ENCODE measurements around the gene ACD. TPM values are rescaled to one million over a fixed set of nuclear protein-coding genes. Genes with fewer than 3 reads are reported as not detected.

Gene ACD
- total and polyA plus RNA-seq, 9 of the 15 experiments (the other 6 are each of a cell fraction or from before 2014, with no cell fraction given), result 4.2 to 47.4 (median 19.2) TPM

Other genes with a start within 250 kb of the ACD start
Only the 7 nearest of the 19 such genes appear.
- gene RIPOR1, start 131.4 kb downstream of the ACD start, total RNA-seq (2014; rRNA removed), result 3.5 and 7.9 TPM in 2 replicates
- 1.2 and 1.4 TPM in 2 replicates for gene RIPOR1, start 131.4 kb downstream of the ACD start, total RNA-seq (2014; rRNA removed; fragmentation: Illumina TruSeq; extraction: Trizol)
- gene RIPOR1, start 131.4 kb downstream of the ACD start, total RNA-seq (2015; rRNA removed; fragmentation: Illumina TruSeq; extraction: Trizol), result 3.0 and 3.1 TPM in 2 replicates
- gene RIPOR1, start 131.4 kb downstream of the ACD start, total RNA-seq (2021), result 25.4 and 31.1 TPM in 2 replicates
- 2.2 and 6.3 TPM in 2 replicates for gene RIPOR1, start 131.4 kb downstream of the ACD start, polyA plus RNA-seq (2011; rRNA removed)
- gene RIPOR1, start 131.4 kb downstream of the ACD start, polyA plus RNA-seq (2014; fragmentation: Illumina TruSeq; extraction: Trizol), result 10.0 and 14.1 TPM in 2 replicates
- under 1 TPM; 0.36 to 0.37 TPM for gene RIPOR1, start 131.4 kb downstream of the ACD start, polyA plus RNA-seq (2014; fragmentation: Nextera tagmentation; extraction: Ambion mirVana)
- 7.2 and 9.2 TPM in 2 replicates for gene RIPOR1, start 131.4 kb downstream of the ACD start, polyA plus RNA-seq (2014; rRNA removed)
- gene CTCF, start 97.7 kb downstream of the ACD start, total RNA-seq (2014; rRNA removed), result 31.3 and 34.6 TPM in 2 replicates
- 36.5 and 37.6 TPM in 2 replicates for gene CTCF, start 97.7 kb downstream of the ACD start, total RNA-seq (2014; rRNA removed; fragmentation: Illumina TruSeq; extraction: Trizol)
- 45.1 and 49.2 TPM in 2 replicates for gene CTCF, start 97.7 kb downstream of the ACD start, total RNA-seq (2015; rRNA removed; fragmentation: Illumina TruSeq; extraction: Trizol)
- 37.5 and 37.9 TPM in 2 replicates for gene CTCF, start 97.7 kb downstream of the ACD start, total RNA-seq (2021)
- 21.0 and 33.9 TPM in 2 replicates for gene CTCF, start 97.7 kb downstream of the ACD start, polyA plus RNA-seq (2011; rRNA removed)
- 41.0 and 47.1 TPM in 2 replicates for gene CTCF, start 97.7 kb downstream of the ACD start, polyA plus RNA-seq (2014; fragmentation: Illumina TruSeq; extraction: Trizol)
- gene CTCF, start 97.7 kb downstream of the ACD start, polyA plus RNA-seq (2014; fragmentation: Nextera tagmentation; extraction: Ambion mirVana), result 10 to 100 TPM in 1 of 2 experiments, 1 to 10 TPM in 1; 7.8 to 11.0 TPM
- gene CTCF, start 97.7 kb downstream of the ACD start, polyA plus RNA-seq (2014; rRNA removed), result 26.4 and 27.5 TPM in 2 replicates
- 0.20 and 1.0 TPM in 2 replicates for gene CARMIL2, start 15.1 kb downstream of the ACD start, total RNA-seq (2014; rRNA removed)
- 0.19 TPM in 1 of 2 replicates, not detected in the other for gene CARMIL2, start 15.1 kb downstream of the ACD start, total RNA-seq (2014; rRNA removed; fragmentation: Illumina TruSeq; extraction: Trizol)
- gene CARMIL2, start 15.1 kb downstream of the ACD start, total RNA-seq (2015; rRNA removed; fragmentation: Illumina TruSeq; extraction: Trizol), result 0.38 and 0.43 TPM in 2 replicates
- gene CARMIL2, start 15.1 kb downstream of the ACD start, total RNA-seq (2021), result 2.1 and 2.9 TPM in 2 replicates
- 0.79 and 0.99 TPM in 2 replicates for gene CARMIL2, start 15.1 kb downstream of the ACD start, polyA plus RNA-seq (2011; rRNA removed)
- 0.39 and 0.57 TPM in 2 replicates for gene CARMIL2, start 15.1 kb downstream of the ACD start, polyA plus RNA-seq (2014; fragmentation: Illumina TruSeq; extraction: Trizol)
- gene CARMIL2, start 15.1 kb downstream of the ACD start, polyA plus RNA-seq (2014; fragmentation: Nextera tagmentation; extraction: Ambion mirVana), result not detected
- gene CARMIL2, start 15.1 kb downstream of the ACD start, polyA plus RNA-seq (2014; rRNA removed), result 0.95 and 1.0 TPM in 2 replicates
- gene PARD6A, start 700 bp upstream of the ACD start, total RNA-seq (2014; rRNA removed), result 1.00 and 1.8 TPM in 2 replicates
- gene PARD6A, start 700 bp upstream of the ACD start, total RNA-seq (2014; rRNA removed; fragmentation: Illumina TruSeq; extraction: Trizol), result 0.26 and 0.44 TPM in 2 replicates
- gene PARD6A, start 700 bp upstream of the ACD start, total RNA-seq (2015; rRNA removed; fragmentation: Illumina TruSeq; extraction: Trizol), result 0.14 and 0.68 TPM in 2 replicates
- gene PARD6A, start 700 bp upstream of the ACD start, total RNA-seq (2021), result 0.85 and 2.0 TPM in 2 replicates
- 0.42 and 0.52 TPM in 2 replicates for gene PARD6A, start 700 bp upstream of the ACD start, polyA plus RNA-seq (2011; rRNA removed)
- gene PARD6A, start 700 bp upstream of the ACD start, polyA plus RNA-seq (2014; fragmentation: Illumina TruSeq; extraction: Trizol), result 0.28 and 0.75 TPM in 2 replicates
- gene PARD6A, start 700 bp upstream of the ACD start, polyA plus RNA-seq (2014; fragmentation: Nextera tagmentation; extraction: Ambion mirVana), result under 1 TPM; 0.04 to 0.13 TPM
- gene PARD6A, start 700 bp upstream of the ACD start, polyA plus RNA-seq (2014; rRNA removed), result 0.46 and 0.81 TPM in 2 replicates
- 26.4 and 26.9 TPM in 2 replicates for gene ENKD1, start 6.5 kb upstream of the ACD start, total RNA-seq (2014; rRNA removed)
- 5.2 and 6.9 TPM in 2 replicates for gene ENKD1, start 6.5 kb upstream of the ACD start, total RNA-seq (2014; rRNA removed; fragmentation: Illumina TruSeq; extraction: Trizol)
- gene ENKD1, start 6.5 kb upstream of the ACD start, total RNA-seq (2015; rRNA removed; fragmentation: Illumina TruSeq; extraction: Trizol), result 10.0 and 10.4 TPM in 2 replicates
- gene ENKD1, start 6.5 kb upstream of the ACD start, total RNA-seq (2021), result 21.2 and 21.4 TPM in 2 replicates
- gene ENKD1, start 6.5 kb upstream of the ACD start, polyA plus RNA-seq (2011; rRNA removed), result 8.3 and 10.0 TPM in 2 replicates
- 4.4 and 11.6 TPM in 2 replicates for gene ENKD1, start 6.5 kb upstream of the ACD start, polyA plus RNA-seq (2014; fragmentation: Illumina TruSeq; extraction: Trizol)
- 1 to 10 TPM; 1.1 to 1.6 TPM for gene ENKD1, start 6.5 kb upstream of the ACD start, polyA plus RNA-seq (2014; fragmentation: Nextera tagmentation; extraction: Ambion mirVana)
- 25.2 and 27.2 TPM in 2 replicates for gene ENKD1, start 6.5 kb upstream of the ACD start, polyA plus RNA-seq (2014; rRNA removed)
- 0.94 and 1.2 TPM in 2 replicates for gene C16orf86, start 6.6 kb upstream of the ACD start, total RNA-seq (2014; rRNA removed)
- gene C16orf86, start 6.6 kb upstream of the ACD start, total RNA-seq (2014; rRNA removed; fragmentation: Illumina TruSeq; extraction: Trizol), result not detected in 2 replicates
- 0.22 and 0.34 TPM in 2 replicates for gene C16orf86, start 6.6 kb upstream of the ACD start, total RNA-seq (2015; rRNA removed; fragmentation: Illumina TruSeq; extraction: Trizol)
- 0.33 and 2.2 TPM in 2 replicates for gene C16orf86, start 6.6 kb upstream of the ACD start, total RNA-seq (2021)
- gene C16orf86, start 6.6 kb upstream of the ACD start, polyA plus RNA-seq (2011; rRNA removed), result 0.15 and 0.37 TPM in 2 replicates
- 0.13 and 0.26 TPM in 2 replicates for gene C16orf86, start 6.6 kb upstream of the ACD start, polyA plus RNA-seq (2014; fragmentation: Illumina TruSeq; extraction: Trizol)
- gene C16orf86, start 6.6 kb upstream of the ACD start, polyA plus RNA-seq (2014; fragmentation: Nextera tagmentation; extraction: Ambion mirVana), result not detected
- 0.74 and 0.76 TPM in 2 replicates for gene C16orf86, start 6.6 kb upstream of the ACD start, polyA plus RNA-seq (2014; rRNA removed)
- gene GFOD2, start 59.1 kb upstream of the ACD start, total RNA-seq (2014; rRNA removed), result 11.8 and 12.4 TPM in 2 replicates
- gene GFOD2, start 59.1 kb upstream of the ACD start, total RNA-seq (2014; rRNA removed; fragmentation: Illumina TruSeq; extraction: Trizol), result 7.9 and 9.0 TPM in 2 replicates
- 11.1 and 11.2 TPM in 2 replicates for gene GFOD2, start 59.1 kb upstream of the ACD start, total RNA-seq (2015; rRNA removed; fragmentation: Illumina TruSeq; extraction: Trizol)
- gene GFOD2, start 59.1 kb upstream of the ACD start, total RNA-seq (2021), result 14.0 and 14.6 TPM in 2 replicates
- 13.4 and 15.8 TPM in 2 replicates for gene GFOD2, start 59.1 kb upstream of the ACD start, polyA plus RNA-seq (2011; rRNA removed)
- gene GFOD2, start 59.1 kb upstream of the ACD start, polyA plus RNA-seq (2014; fragmentation: Illumina TruSeq; extraction: Trizol), result 9.2 and 10.0 TPM in 2 replicates
- gene GFOD2, start 59.1 kb upstream of the ACD start, polyA plus RNA-seq (2014; fragmentation: Nextera tagmentation; extraction: Ambion mirVana), result 1 to 10 TPM; 1.9 TPM
- gene GFOD2, start 59.1 kb upstream of the ACD start, polyA plus RNA-seq (2014; rRNA removed), result 11.9 and 16.7 TPM in 2 replicates

Data from K562 (cell line).